NCI-H2227 (cell line): ENCODE measurements around the gene PCNX2.
"Not testable (repeated sequence)": the region's sequence is repeated elsewhere in the genome, so short reads cannot be mapped to it uniquely, and the experiment has no call there.

Experiments
- DNase-seq: peaks from one replicate; lab custom pipeline; 2025; ENCODE audit not compliant: unreplicated experiment; lab: John Stamatoyannopoulos, UW

Gene PCNX2

GRCh38 chr1:233172201-233172600 lies 123.3 kb downstream of the PCNX2 start:
- DNase-seq, result no peak

- no peak for DNase-seq
These were observed 124.8 kb downstream of the PCNX2 start for GRCh38 chr1:233170741-233171140.

DNA sequence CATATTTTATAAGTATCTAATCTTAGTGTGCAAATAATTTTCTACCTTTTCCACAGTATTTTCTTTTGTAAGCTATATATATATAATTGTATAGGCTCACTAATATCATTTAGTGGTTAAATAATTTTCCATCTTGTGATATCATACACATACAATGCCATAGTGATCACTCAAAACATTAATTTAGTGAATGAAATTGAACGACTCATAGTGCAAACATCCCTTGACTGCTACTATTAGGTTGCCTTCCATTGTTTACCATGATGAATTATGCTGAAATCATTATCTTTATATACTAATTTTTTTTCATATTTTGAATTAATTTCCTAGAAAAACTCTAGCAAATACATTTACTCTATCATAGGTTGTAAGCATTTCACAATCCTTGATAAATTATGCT lies 127.1 kb downstream of the PCNX2 start:
- no peak for DNase-seq

DNA sequence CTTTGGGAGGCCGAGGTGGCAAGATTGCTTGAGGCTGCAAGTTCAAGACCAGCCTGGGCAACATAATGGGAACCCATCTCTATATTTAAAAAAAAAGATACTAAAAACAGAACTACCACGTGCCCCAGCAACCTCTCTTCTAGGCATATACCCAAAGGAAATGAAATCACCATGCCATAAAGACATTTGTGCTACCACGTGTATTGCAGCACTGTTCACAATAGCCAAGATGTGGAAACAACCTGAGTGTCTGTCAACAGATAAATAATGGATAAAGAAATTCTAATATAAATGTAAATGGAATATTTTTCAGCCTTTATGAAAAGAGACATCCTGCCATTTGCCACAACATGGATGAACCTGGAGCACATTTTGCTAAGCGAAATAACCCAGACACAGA lies 128.6 kb downstream of the PCNX2 start:
- no peak for DNase-seq

- DNase-seq, result no peak
These were observed 131.8 kb downstream of the PCNX2 start for GRCh38 chr1:233163696-233164095.

GRCh38 chr1:233158322-233158721 lies 137.2 kb downstream of the PCNX2 start:
- DNase-seq, result no peak

DNA sequence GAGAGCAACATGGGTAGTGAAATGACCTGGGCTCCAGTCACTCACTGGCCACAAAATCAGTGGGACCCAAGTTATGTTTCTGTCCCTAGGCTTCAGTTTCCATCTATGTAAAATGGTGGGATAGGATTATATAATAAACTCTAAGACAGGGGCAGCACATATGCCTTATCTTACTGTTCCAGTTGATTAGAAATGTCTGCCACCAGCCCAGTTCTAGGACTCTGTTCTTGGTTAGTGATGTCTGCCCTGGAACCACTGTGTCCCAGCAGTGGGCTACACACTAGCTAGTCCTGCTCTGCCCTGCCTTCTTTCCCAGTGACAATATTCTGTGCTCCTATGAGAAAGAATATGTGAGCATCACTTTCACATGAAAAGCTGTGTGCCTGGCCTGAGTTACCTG lies 138.3 kb downstream of the PCNX2 start:
- DNase-seq, result no peak

DNA sequence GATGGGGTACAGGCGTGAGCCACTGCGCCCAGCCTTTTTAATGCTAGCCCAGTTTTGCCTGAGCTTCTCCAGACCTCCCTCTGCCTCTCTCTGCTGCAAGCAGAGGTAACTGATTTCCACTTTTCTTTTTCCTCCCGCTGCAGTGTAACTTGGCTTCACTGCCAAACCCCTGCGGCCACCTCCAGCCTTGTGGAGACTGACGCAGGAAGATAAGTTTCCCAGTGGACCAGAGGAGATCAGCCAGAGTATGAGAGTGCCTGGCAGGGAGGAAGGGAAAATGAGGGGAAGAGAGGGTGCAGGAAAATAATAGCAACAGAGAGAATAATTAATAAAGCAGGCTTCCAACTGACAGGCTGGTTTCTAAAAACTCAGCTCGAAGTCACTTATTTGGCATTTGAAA lies 143.7 kb downstream of the PCNX2 start:
- DNase-seq, result no peak

- DNase-seq, result no peak
These were observed 151.1 kb downstream of the PCNX2 start for GRCh38 chr1:233144434-233144833.

DNA sequence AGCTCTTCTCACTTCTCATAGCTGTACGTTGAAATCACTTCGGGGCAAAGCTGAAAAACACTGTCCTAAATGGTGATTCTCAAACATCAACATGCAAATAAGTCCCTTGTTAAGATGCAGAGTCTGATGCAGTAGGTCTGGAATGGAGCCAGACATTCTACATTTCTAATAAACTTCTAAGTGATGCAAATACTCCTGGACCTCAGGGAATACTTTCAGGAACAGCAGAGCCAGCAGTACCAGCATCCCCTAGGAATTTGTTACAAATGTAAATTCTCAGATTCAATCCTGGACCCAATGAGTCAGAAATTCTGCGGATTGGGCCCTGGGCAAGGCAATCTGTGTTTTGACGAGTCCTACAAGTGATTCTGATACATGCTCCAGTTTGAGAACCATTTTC lies 152.3 kb downstream of the PCNX2 start:
- DNase-seq, result no peak

DNA sequence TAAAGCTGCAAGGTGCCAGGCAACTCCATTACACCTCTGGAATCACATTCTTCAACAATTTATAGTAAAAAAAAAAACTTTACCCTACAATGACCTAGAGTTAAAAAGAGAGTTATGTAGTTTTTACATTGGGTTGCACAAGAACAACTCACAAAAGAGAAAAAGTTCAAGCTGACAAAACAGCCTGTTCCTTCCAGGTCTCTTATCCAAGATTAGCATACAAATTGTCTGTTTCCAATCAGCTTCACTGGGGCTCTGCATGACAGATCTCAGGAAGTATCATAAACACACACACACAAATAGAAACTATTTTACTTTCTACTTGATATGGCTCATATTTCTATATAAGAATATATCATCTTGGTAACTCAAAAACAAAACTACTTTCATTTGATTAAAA lies 154.6 kb downstream of the PCNX2 start:
- no peak for DNase-seq

- DNase-seq, result no peak
These were observed 155.0 kb downstream of the PCNX2 start for GRCh38 chr1:233140499-233140898.

- peak; percentile 53 for DNase-seq
These were observed 156.5 kb downstream of the PCNX2 start for GRCh38 chr1:233138788-233139585.

GRCh38 chr1:233135833-233136232 lies 159.7 kb downstream of the PCNX2 start:
- DNase-seq, result no peak

GRCh38 chr1:233132445-233132844 lies 163.1 kb downstream of the PCNX2 start:
- no peak for DNase-seq

DNA sequence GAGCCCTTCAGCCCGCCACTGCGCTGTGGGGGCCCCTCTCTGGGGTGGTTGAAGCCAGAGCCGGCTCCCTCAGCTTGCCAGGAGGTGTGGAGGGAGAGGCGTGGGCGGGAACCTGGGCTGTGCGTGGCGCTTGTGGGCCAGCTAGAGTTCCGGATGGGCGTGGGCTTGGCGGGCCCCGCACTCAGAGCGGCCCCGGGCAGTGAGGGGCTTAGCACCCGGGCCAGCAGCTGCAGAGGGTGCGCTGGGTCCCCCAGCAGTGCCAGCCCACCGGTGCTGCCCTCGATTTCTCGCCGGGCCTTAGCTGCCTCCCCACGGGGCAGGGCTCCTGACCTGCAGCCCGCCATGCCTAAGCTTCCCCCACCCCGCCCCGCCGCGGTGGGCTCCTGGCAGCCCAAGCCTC lies 166.5 kb downstream of the PCNX2 start:
- DNase-seq, result not testable (repeated sequence)

GRCh38 chr1:233127157-233127556 lies 168.4 kb downstream of the PCNX2 start:
- no peak for DNase-seq

GRCh38 chr1:233122779-233123178 lies 172.7 kb downstream of the PCNX2 start:
- no peak for DNase-seq

DNA sequence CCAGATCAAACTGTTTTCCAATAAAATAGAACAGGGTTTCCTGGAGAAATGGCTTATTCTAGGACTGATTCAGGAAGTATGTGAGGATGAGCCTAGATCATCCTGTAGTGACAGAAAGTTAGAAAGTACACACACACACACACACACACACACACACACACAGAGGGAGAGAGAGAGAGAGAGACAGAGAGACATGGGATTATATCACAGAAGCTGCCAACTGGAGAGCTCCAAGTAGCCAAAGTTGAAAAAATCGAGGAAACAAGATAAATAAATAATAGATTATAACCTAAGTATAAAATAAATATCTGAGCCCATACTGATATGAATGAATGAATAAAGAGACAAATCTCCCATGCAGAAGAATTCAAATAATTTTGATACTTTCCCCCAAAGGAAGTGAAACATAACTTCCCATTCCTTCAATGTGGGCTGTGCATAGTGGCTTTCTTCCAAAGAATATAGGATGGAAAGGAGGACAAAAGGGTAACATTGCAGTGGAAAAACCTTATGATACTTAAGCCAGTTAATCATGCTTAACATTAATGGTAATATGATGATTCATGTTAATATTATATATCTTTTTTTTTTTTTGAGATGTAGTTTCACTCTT lies 173.5 kb downstream of the PCNX2 start:
- DNase-seq, result no peak

GRCh38 chr1:233114860-233115259 lies 180.7 kb downstream of the PCNX2 start:
- no peak for DNase-seq

GRCh38 chr1:233114159-233114558 lies 181.4 kb downstream of the PCNX2 start:
- no peak for DNase-seq

DNA sequence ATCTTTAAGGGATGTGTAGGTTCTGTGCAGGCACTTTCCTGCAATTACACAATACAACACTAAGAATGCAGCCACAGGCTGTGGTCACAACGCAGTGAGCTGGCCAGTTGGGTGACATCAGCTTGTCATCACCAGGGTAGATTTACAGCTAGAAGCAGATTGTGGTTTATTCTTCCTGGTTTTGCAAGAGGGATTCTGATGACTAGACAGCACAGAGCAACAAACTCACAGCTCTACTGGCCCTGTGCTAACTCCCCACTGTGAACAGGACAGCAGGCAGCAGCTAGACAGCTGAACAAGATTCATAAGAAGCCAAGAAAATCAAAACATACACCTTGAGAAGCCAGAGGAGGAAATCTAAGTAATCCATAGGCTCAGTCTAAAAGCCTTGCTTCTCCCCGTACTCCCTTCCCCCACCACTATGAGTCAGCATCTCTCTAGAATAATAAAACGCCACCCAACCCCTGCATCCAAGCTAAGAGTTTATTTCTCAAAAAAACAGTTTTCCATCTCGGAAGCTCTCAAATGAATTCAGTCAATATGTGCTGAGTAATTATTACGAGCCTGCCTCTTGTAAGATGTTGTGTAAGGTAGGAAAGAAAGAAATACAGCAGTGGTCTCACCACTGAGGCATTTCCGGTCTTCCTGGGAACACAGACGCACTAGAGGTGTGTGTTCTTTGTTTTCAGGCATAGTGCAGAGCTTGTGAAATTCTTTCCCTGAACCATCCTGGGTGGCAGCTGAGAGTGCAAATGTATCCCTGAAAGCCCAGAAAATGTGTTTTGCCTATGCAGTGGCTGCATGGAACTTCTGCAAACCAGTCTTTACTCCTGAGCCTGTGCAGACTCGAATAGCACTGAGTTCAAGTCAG lies 182.3 kb downstream of the PCNX2 start:
- DNase-seq, result peak; percentile 62
